ENCODE results near the gene FERMT2. TPM values are rescaled to one million over a fixed set of nuclear protein-coding genes. Genes with fewer than 3 reads are reported as not detected.
"Not testable (repeated sequence)": the region's sequence is repeated elsewhere in the genome, so short reads cannot be mapped to it uniquely, and the experiment has no call there.

FERMT2 gene
- total RNA-seq, 1 donor from 2014 or later, result 0.51 TPM

GRCh38 chr14:52873694-52874093 is 77.2 kb downstream of the FERMT2 start:
- Mint-ChIP-seq H3K9me3 (no peaks in the 10 kb centered on the region), H3K4me1 (no peaks in the 10 kb centered on the region), H3K4me3 (no peak overlapping the region), H3K27me3 (peaks cover 9% of the 10 kb centered on the region), H3K27ac (no peak overlapping the region), H3K36me3 (ENCODE audit: low read depth) (no peaks in the 10 kb centered on the region)
- intact Hi-C loops (cut with micrococcal nuclease), result no loop called here
- TF ChIP-seq CTCF (IDR thresholded peaks at IDR 0.05), result no peak
- DNase-seq, result no peak
- ChIA-PET POLR2A (no interaction called here), CTCF (no interaction called here)
- ATAC-seq (ENCODE audit: low read depth), result no peak

DNA sequence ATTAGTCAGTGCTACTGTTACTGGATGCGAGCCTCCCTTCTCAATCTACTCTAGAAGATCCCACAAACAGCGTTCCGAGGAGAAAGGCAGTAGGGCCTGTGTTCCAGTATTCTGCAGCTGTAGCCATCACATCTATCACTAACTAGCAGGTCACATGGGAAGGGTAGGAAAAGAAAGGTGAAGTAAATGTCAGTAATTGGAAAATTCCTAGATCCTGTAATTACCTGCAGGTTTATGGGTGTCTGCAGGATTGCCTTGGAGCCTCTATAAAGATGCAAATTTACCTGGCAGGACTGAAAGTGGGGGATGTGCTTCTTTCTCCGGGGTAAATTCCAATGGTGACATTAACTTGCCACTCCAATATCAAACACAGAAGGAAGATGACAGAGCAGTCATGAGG is 77.8 kb downstream of the FERMT2 start:
- no peaks in the 10 kb centered on the region for H3K9me3 Mint-ChIP-seq
- H3K27ac Mint-ChIP-seq, result no peak overlapping the region
- TF ChIP-seq CTCF (IDR thresholded peaks at IDR 0.05), result no peak
- H3K27me3 Mint-ChIP-seq, result peaks cover 8% of the 10 kb centered on the region
- intact Hi-C loops (cut with micrococcal nuclease), result no loop called here
- ChIA-PET CTCF (no interaction called here), POLR2A (no interaction called here)
- no peak overlapping the region for H3K4me3 Mint-ChIP-seq
- no peaks in the 10 kb centered on the region for H3K36me3 Mint-ChIP-seq (ENCODE audit: low read depth)
- ATAC-seq (ENCODE audit: low read depth) (no peak), DNase-seq (no peak)
- H3K4me1 Mint-ChIP-seq, result no peaks in the 10 kb centered on the region

DNA sequence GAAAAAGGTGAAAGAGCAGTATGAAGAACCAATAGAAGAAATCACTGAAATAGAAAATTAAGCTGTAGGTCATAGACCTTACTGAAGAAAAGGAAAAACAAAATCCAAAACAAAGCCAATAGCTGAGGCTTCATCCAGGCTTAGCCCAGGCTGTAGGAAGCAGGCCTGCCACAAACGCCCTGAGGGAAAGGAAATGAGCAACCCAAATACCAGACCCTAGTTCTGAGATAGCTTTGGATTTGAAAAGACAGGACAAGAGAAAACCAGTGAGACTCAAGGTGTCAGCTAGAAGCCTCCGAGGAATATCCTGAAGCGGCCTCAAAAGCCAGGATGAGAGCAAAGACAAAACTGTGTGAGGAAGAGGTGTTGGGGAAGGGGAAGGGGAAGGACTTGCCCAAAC is 79.2 kb downstream of the FERMT2 start:
- Mint-ChIP-seq H3K9me3 (no peaks in the 10 kb centered on the region), H3K4me3 (no peak overlapping the region), H3K36me3 (ENCODE audit: low read depth) (no peaks in the 10 kb centered on the region), H3K27me3 (peaks cover 2% of the 10 kb centered on the region), H3K27ac (no peak overlapping the region), H3K4me1 (no peaks in the 10 kb centered on the region)
- CTCF ChIA-PET, result no interaction called here
- ATAC-seq (ENCODE audit: low read depth) (no peak), DNase-seq (no peak)
- intact Hi-C loops (cut with micrococcal nuclease), result no loop called here
- POLR2A ChIA-PET, result no interaction called here
- no peak for TF ChIP-seq CTCF (IDR thresholded peaks at IDR 0.05)

DNA sequence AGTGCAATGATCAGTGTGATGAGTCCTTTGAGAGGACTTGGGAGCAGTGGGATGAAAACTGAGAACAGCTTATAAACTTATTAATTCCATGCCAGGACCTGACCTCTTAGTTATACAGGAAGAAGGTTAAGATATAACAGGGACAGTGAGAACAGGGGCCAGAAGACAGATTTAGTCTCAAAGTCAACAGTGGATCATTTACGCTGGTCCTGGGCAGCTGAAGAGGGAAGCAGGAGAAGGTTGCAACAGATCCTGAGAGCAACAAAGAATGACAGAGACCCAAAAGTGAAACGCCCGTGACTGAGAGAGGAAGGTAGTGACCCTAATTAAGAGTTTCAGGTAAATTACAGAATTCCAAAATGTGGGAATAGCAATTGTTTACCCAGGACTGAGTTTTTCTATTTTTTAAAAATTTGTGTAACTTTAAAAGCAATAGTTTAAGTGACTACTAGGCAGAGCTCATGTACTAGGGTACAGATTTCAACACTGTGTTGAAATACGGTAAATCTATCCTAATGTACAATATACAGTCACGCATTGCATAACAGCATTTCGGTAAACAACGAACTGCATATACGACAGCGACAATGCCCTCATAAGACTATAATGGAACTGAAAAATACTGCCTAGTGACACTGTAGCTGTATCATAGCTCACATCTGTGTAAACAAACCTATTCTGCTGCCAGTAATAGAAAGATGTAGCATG is 81.8 kb downstream of the FERMT2 start:
- no peak overlapping the region for H3K4me3 Mint-ChIP-seq
- H3K4me1 Mint-ChIP-seq, result no peaks in the 10 kb centered on the region
- ChIA-PET CTCF (no interaction called here), POLR2A (no interaction called here)
- DNase-seq, result no peak
- intact Hi-C loops (cut with micrococcal nuclease), result no loop called here
- H3K36me3 Mint-ChIP-seq (ENCODE audit: low read depth), result no peaks in the 10 kb centered on the region
- H3K27ac Mint-ChIP-seq, result no peak overlapping the region
- H3K9me3 Mint-ChIP-seq, result no peaks in the 10 kb centered on the region
- peaks cover 2% of the 10 kb centered on the region for H3K27me3 Mint-ChIP-seq
- ATAC-seq (ENCODE audit: low read depth), result no peak
- TF ChIP-seq CTCF (IDR thresholded peaks at IDR 0.05), result no peak

DNA sequence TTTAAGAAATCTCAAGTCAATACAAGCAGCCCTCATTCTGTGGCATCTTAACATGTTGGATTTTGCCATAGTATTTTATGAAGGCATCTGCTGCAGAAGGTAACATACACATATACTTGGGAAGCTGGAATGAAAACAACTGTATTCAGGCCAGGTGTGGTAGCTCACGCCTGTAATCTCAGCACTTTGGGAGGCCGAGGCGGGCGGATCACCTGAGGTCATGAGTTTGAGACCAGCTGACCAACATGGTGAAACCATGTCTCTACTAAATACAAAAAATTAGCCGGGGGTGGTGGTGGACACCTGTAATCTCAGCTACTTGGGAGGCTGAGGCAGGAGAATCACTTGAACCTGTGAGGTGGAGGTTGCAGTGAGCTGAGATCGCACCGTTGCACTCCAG is 86.0 kb downstream of the FERMT2 start:
- H3K27me3 Mint-ChIP-seq; intact Hi-C loops (cut with micrococcal nuclease); ATAC-seq (ENCODE audit: low read depth); DNase-seq; H3K4me1 Mint-ChIP-seq; H3K27ac Mint-ChIP-seq; H3K9me3 Mint-ChIP-seq; H3K4me3 Mint-ChIP-seq; CTCF ChIA-PET; H3K36me3 Mint-ChIP-seq (ENCODE audit: low read depth); POLR2A ChIA-PET: not testable (repeated sequence)

GRCh38 chr14:52863334-52863700 is 87.5 kb downstream of the FERMT2 start:
- DNase-seq, result no peak

More at GRCh38 chr14:52863334-52863700, 87.5 kb downstream of the FERMT2 start:
- no peaks in the 10 kb centered on the region for H3K27me3 Mint-ChIP-seq
- TF ChIP-seq CTCF (IDR thresholded peaks at IDR 0.05), result no peak
- no peaks in the 10 kb centered on the region for H3K4me1 Mint-ChIP-seq
- no peaks in the 10 kb centered on the region for H3K9me3 Mint-ChIP-seq
- no peak overlapping the region for H3K27ac Mint-ChIP-seq
- no peak for ATAC-seq (ENCODE audit: low read depth)
- no peak overlapping the region for H3K4me3 Mint-ChIP-seq
- intact Hi-C loops (cut with micrococcal nuclease), result no loop called here
- no peaks in the 10 kb centered on the region for H3K36me3 Mint-ChIP-seq (ENCODE audit: low read depth)
- CTCF ChIA-PET, result interaction anchor here (1.3 kb wide), 1 partner anchor 98 kb away, joined by 3 read pairs; no protein-coding TSS in a partner anchor
- POLR2A ChIA-PET, result no interaction called here

Data from activated B cell treated with CpG ODN at 0.5 μM for 24 hours (primary cell).